NB4 (cell line): ENCODE measurements around the gene GORASP1.

ENCODE experiments used
- CTCF ChIP-seq: IDR thresholded peaks from one replicate; pipeline ENCODE4 v1.5.1; 2012; ENCODE audit warnings: low read depth, low read length
- MAX ChIP-seq: IDR thresholded peaks from 2 replicates; pipeline ENCODE4 v1.6.1; 2011; ENCODE audit warnings: low read depth, low read length
- MYC ChIP-seq: IDR thresholded peaks from 2 replicates; pipeline ENCODE4 v1.6.1; 2011; ENCODE audit warnings: low read depth, low read length
- POLR2A ChIP-seq: IDR thresholded peaks from 2 replicates; pipeline ENCODE4 v1.6.1; 2011; ENCODE audit warnings: mild to moderate bottlenecking; ENCODE audit not compliant: insufficient read length; ENCODE audit errors: extremely low read depth

- no peak for TF ChIP-seq CTCF
- TF ChIP-seq POLR2A = no peak
- TF ChIP-seq MYC = no peak
- no peak for TF ChIP-seq MAX
Observed at GRCh38 chr3:39130026-39130425, 22.6 kb upstream of the GORASP1 start.
